HCT116 (cell line): ENCODE measurements around the gene EFL1.

Experiments used
- EZH2 ChIP-seq: fragments of 200-600 bp; sonication (generic); IDR thresholded peaks from 2 replicates; pipeline ENCODE4 v1.6.1; 2017; ENCODE audit warnings: antibody characterized with exemption, mixed run types
- POLR2A ChIP-seq: IDR thresholded peaks from 2 replicates; pipeline ENCODE4 v1.7.0; 2011; ENCODE audit warnings: borderline replicate concordance; ENCODE audit not compliant: insufficient read depth, insufficient read length; ENCODE audit errors: extremely low read depth
- POLR2AphosphoS5 ChIP-seq: IDR thresholded peaks from 2 replicates; pipeline ENCODE4 v1.6.1; 2011; ENCODE audit warnings: mild to moderate bottlenecking, low read depth, low read length, moderate library complexity
- TF ChIP-seq, protein P1 (sequence below), 3 experiments: fragments of 200-600 bp in 1 of 3; sonication (generic) in 1 of 3; IDR thresholded peaks in 2 of 3; conservative IDR thresholded peaks in 1 of 3; 2 replicates each; pipeline ENCODE4 v1.5.1; 2012 to 2017; ENCODE audit warnings: low read depth in 2 of 3, low read length in 2 of 3, antibody characterized with exemption in 1 of 3, borderline replicate concordance in 1 of 3, control low read depth in 1 of 3, mild to moderate bottlenecking in 1 of 3, mixed read lengths in 1 of 3, mixed run types in 1 of 3, moderate library complexity in 1 of 3; ENCODE audit not compliant: insufficient read depth in 1 of 3

DNA sequence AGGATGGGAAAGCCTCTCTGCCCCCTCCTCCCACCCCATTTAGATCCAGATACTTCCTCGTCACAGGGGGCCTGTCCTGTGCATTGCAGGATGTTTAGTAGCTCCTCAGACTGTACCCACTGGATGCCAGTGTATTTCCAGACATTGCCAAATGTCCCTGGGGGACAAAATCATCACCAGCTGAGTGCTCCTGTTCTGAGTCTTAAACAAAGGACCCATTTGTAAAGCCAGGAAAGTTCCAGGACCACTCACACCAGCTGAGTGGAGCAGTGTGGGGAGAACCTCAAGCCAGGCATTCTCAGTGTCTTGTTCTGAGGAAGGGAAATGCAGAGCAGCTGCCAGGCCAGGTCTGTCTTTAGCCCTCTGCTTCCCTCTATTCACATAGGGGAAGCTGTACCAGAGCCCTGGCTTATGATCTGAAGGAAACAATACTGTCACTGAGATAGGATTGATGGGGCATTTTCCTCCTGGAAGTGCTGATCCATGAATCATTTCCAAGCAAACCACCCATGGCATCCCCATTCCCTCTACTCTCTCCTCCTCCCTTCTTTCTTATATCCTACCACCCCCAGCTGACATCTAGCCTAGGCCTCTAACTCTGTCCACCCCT is 149.3 kb downstream of the EFL1 start:
- TF ChIP-seq POLR2AphosphoS5 (no peak), POLR2A (no peak), EZH2 (no peak)
- TF ChIP-seq, protein P1, sequence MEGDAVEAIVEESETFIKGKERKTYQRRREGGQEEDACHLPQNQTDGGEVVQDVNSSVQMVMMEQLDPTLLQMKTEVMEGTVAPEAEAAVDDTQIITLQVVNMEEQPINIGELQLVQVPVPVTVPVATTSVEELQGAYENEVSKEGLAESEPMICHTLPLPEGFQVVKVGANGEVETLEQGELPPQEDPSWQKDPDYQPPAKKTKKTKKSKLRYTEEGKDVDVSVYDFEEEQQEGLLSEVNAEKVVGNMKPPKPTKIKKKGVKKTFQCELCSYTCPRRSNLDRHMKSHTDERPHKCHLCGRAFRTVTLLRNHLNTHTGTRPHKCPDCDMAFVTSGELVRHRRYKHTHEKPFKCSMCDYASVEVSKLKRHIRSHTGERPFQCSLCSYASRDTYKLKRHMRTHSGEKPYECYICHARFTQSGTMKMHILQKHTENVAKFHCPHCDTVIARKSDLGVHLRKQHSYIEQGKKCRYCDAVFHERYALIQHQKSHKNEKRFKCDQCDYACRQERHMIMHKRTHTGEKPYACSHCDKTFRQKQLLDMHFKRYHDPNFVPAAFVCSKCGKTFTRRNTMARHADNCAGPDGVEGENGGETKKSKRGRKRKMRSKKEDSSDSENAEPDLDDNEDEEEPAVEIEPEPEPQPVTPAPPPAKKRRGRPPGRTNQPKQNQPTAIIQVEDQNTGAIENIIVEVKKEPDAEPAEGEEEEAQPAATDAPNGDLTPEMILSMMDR (IDR thresholded peaks at IDR 0.05 in 2 of 3, conservative IDR thresholded peaks at IDR 0.05 in 1 of 3; ENCODE audit: borderline replicate concordance in 1 of 3, insufficient read depth in 1 of 3, low read depth in 2 of 3, low read length in 2 of 3): no peak
